Ecto neural progenitor cell (in vitro differentiated cells): ENCODE measurements around the gene UBE2E3.
"Not testable (repeated sequence)": the region's sequence is repeated elsewhere in the genome, so short reads cannot be mapped to it uniquely, and the experiment has no call there.

Source experiments
- DNase-seq: peaks from one replicate; pipeline ENCODE4 v3.0.0-alpha.2; 2018; ENCODE audit warnings: low spot score

UBE2E3 gene

GRCh38 chr2:181036445-181036844 lies 56.0 kb downstream of the UBE2E3 start:
- no peak for DNase-seq

GRCh38 chr2:181036848-181037603 lies 56.6 kb downstream of the UBE2E3 start:
- DNase-seq: no peak

GRCh38 chr2:181037922-181038321 lies 57.5 kb downstream of the UBE2E3 start:
- no peak for DNase-seq

- DNase-seq: no peak
Measured at GRCh38 chr2:181038796-181039195, 58.4 kb downstream of the UBE2E3 start.

GRCh38 chr2:181040839-181041238 lies 60.4 kb downstream of the UBE2E3 start:
- DNase-seq: not testable (repeated sequence)

GRCh38 chr2:181041661-181042060 lies 61.3 kb downstream of the UBE2E3 start:
- DNase-seq: no peak

- DNase-seq: no peak
Measured at GRCh38 chr2:181042706-181043105, 62.3 kb downstream of the UBE2E3 start.

- DNase-seq: no peak
Measured at GRCh38 chr2:181046833-181047232, 66.4 kb downstream of the UBE2E3 start.

GRCh38 chr2:181047829-181048228 lies 67.4 kb downstream of the UBE2E3 start:
- DNase-seq: no peak

- DNase-seq: no peak
Measured at GRCh38 chr2:181051861-181052522, 71.6 kb downstream of the UBE2E3 start.

- no peak for DNase-seq
Measured at GRCh38 chr2:181052523-181052891, 72.1 kb downstream of the UBE2E3 start.

GRCh38 chr2:181054256-181054655 lies 73.9 kb downstream of the UBE2E3 start:
- DNase-seq: no peak

- DNase-seq: no peak
Measured at GRCh38 chr2:181054843-181055242, 74.4 kb downstream of the UBE2E3 start.

- DNase-seq: no peak
Measured at GRCh38 chr2:181058378-181059269, 78.2 kb downstream of the UBE2E3 start.

GRCh38 chr2:181063696-181064095 lies 83.3 kb downstream of the UBE2E3 start:
- DNase-seq: no peak

GRCh38 chr2:181065458-181065857 lies 85.1 kb downstream of the UBE2E3 start:
- DNase-seq: no peak

- DNase-seq: no peak
Measured at GRCh38 chr2:181066333-181066732, 85.9 kb downstream of the UBE2E3 start.

- DNase-seq: no peak
Measured at GRCh38 chr2:181070119-181070835, 89.9 kb downstream of the UBE2E3 start.

GRCh38 chr2:181070836-181071200 lies 90.4 kb downstream of the UBE2E3 start:
- DNase-seq: no peak

- no peak for DNase-seq
Measured at GRCh38 chr2:181072486-181073235, 92.3 kb downstream of the UBE2E3 start.

- DNase-seq: no peak
Measured at GRCh38 chr2:181073896-181074295, 93.5 kb downstream of the UBE2E3 start.
